ENCODE results near the gene MAD1L1. TPM values are rescaled to one million over a fixed set of nuclear protein-coding genes. Genes with fewer than 3 reads are reported as not detected.

Gene MAD1L1
- total RNA-seq, 2 donors from 2014 or later, result 59.1 to 61.4 TPM

DNA sequence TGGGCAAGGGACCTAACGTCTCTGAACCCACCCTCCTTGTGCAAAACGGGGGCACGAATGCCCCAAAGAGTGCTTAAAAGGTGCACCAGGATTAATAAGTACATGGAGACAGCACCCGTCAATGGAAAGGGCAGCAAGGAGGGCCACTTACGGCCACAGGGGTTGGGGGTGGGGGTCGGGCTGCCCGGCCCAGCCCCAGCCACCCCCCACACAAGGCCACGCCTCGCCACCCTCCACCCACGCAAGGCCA is 213.4 kb downstream of the MAD1L1 start:
- Mint-ChIP-seq H3K4me1 (no peaks in the 10 kb centered on the region), H3K4me3 (no peak overlapping the region), H3K36me3 (ENCODE audit: low read depth) (peaks cover 5% of the 10 kb centered on the region), H3K27me3 (ENCODE audit: insufficient read depth) (no peaks in the 10 kb centered on the region), H3K9me3 (peaks cover 4% of the 10 kb centered on the region), H3K27ac (no peak overlapping the region)
- peak overlapping the region; percentile 89 for H3K27ac ChIP-seq (ENCODE audit: low read depth, low read length)
- no peak overlapping the region for H3K9ac ChIP-seq (ENCODE audit: extremely low read depth, low read length, poor library complexity, severe bottlenecking)
- H3K36me3 ChIP-seq (ENCODE audit: control insufficient read depth, insufficient read depth, low read length), result no peaks in the 10 kb centered on the region
- H3K4me1 ChIP-seq (ENCODE audit: control insufficient read depth, insufficient read depth, low read length), result no peaks in the 10 kb centered on the region
- TF ChIP-seq, protein P1, sequence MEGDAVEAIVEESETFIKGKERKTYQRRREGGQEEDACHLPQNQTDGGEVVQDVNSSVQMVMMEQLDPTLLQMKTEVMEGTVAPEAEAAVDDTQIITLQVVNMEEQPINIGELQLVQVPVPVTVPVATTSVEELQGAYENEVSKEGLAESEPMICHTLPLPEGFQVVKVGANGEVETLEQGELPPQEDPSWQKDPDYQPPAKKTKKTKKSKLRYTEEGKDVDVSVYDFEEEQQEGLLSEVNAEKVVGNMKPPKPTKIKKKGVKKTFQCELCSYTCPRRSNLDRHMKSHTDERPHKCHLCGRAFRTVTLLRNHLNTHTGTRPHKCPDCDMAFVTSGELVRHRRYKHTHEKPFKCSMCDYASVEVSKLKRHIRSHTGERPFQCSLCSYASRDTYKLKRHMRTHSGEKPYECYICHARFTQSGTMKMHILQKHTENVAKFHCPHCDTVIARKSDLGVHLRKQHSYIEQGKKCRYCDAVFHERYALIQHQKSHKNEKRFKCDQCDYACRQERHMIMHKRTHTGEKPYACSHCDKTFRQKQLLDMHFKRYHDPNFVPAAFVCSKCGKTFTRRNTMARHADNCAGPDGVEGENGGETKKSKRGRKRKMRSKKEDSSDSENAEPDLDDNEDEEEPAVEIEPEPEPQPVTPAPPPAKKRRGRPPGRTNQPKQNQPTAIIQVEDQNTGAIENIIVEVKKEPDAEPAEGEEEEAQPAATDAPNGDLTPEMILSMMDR (conservative IDR thresholded peaks at IDR 0.05), result no peak
- H3K27me3 ChIP-seq (ENCODE audit: control insufficient read depth, insufficient read depth, low read length, poor library complexity, severe bottlenecking), result no peaks in the 10 kb centered on the region
- H3K4me3 ChIP-seq (ENCODE audit: low read length), result no peak overlapping the region
- no peak for DNase-seq
- whole genome bisulfite sequencing, 2 experiments (ENCODE audit: insufficient coverage in 1 of 2, insufficient read length in 1 of 2), result 95 to 97% methylated on average over 8 to 10 of the region's 10 CpGs
- peaks cover 4% of the 10 kb centered on the region for H3K9me3 ChIP-seq (ENCODE audit: control insufficient read depth, low read length)

DNA sequence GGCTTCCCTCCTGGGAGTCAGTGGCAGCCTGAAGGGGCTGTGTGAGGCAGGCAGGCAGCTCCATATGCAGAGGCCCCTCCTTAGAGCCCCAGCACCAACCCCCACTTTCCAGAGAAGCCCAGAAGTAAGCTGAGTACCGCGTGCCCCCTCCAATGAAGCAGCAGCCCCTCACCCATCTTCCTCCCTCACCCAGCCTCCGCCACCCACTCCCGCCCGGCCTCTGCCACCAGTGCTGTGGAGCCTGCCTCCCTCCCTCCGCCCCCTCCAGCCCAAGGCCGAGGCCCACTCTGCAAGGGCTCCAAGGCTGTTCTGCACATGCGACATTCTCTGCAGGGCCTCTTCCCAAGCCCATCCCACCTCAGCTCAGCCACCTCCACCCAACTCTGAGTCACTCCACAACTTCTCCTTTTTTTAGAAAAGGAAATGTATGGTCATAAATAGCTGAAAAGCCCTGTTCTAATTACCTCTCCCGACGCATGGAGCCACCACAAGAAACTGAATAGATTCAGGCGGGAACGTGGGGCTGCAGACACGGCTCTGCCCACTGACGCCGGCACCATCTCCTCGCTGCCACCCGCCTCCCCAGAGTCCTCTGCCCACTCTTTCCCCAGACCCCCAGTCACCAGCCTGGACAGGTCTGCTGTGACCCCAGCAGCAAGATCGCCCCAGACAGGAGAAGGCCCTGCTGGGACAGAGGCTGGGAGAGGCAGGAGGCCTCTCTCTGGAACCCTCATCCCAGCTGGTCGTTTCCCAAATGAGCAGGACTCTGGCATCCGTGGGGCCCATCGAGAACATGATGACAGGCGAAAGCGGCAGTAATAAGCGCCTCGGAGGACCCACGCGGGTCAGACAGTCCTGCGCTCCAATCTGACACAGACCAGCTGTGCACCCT is 213.9 kb downstream of the MAD1L1 start:
- TF ChIP-seq, protein P1 (conservative IDR thresholded peaks at IDR 0.05), result no peak
- H3K27me3 Mint-ChIP-seq (ENCODE audit: insufficient read depth), result no peaks in the 10 kb centered on the region
- Histone ChIP-seq H3K36me3 (ENCODE audit: control insufficient read depth, insufficient read depth, low read length) (no peaks in the 10 kb centered on the region), H3K4me1 (ENCODE audit: control insufficient read depth, insufficient read depth, low read length) (no peaks in the 10 kb centered on the region), H3K27ac (ENCODE audit: low read depth, low read length) (no peak overlapping the region), H3K27me3 (ENCODE audit: control insufficient read depth, insufficient read depth, low read length, poor library complexity, severe bottlenecking) (no peaks in the 10 kb centered on the region), H3K9me3 (ENCODE audit: control insufficient read depth, low read length) (no peaks in the 10 kb centered on the region), H3K4me3 (ENCODE audit: low read length) (no peak overlapping the region), H3K9ac (ENCODE audit: extremely low read depth, low read length, poor library complexity, severe bottlenecking) (no peak overlapping the region)
- H3K4me1 Mint-ChIP-seq, result no peaks in the 10 kb centered on the region
- peak overlapping the region; percentile 26 for H3K27ac Mint-ChIP-seq
- no peaks in the 10 kb centered on the region for H3K36me3 Mint-ChIP-seq (ENCODE audit: low read depth)
- no peaks in the 10 kb centered on the region for H3K9me3 Mint-ChIP-seq
- 92% methylated on average over 15 to 28 of the region's 28 CpGs for WGBS, 2 experiments (ENCODE audit: insufficient coverage in 1 of 2, insufficient read length in 1 of 2)
- no peak overlapping the region for H3K4me3 Mint-ChIP-seq
- DNase-seq, result no peak

DNA sequence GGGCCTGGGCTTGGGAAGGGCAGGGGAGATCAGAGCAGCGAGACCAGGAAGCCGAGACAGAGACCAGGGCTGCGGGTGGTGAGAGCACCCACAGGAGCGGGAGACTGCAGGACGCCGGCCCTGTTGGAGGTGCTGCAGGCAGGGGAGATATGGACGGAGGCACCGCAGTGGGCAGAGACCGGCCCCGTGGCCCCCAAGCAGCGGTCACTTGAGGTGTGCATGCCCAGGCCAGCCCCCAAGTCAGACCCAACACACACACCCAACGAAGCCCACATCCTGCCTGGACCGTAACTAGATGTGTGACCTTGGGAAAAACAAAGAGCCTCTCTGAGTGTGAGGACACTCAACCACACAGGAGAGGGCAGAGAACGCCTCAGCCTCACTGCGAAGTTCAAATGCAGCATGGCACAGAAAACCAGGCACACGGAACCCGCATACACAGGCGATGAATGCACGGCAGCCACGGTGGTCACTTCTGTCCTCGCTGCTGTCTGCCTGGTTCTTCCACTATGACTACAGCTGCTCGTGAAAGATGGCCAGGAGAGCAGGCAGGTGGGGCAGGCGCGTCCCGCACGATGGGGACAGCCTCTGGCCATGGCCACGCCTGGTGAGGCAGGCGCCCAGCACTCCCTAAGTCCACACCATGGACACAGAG is 214.7 kb downstream of the MAD1L1 start:
- Mint-ChIP-seq H3K27me3 (ENCODE audit: insufficient read depth) (no peaks in the 10 kb centered on the region), H3K4me3 (no peak overlapping the region), H3K27ac (peak overlapping the region; percentile 82), H3K9me3 (no peaks in the 10 kb centered on the region), H3K4me1 (no peaks in the 10 kb centered on the region), H3K36me3 (ENCODE audit: low read depth) (peaks cover 4% of the 10 kb centered on the region)
- TF ChIP-seq, protein P1 (conservative IDR thresholded peaks at IDR 0.05), result no peak
- no peak overlapping the region for H3K9ac ChIP-seq (ENCODE audit: extremely low read depth, low read length, poor library complexity, severe bottlenecking)
- no peak for DNase-seq
- no peaks in the 10 kb centered on the region for H3K9me3 ChIP-seq (ENCODE audit: control insufficient read depth, low read length)
- H3K27ac ChIP-seq (ENCODE audit: low read depth, low read length), result no peak overlapping the region
- H3K36me3 ChIP-seq (ENCODE audit: control insufficient read depth, insufficient read depth, low read length), result no peaks in the 10 kb centered on the region
- H3K27me3 ChIP-seq (ENCODE audit: control insufficient read depth, insufficient read depth, low read length, poor library complexity, severe bottlenecking), result no peaks in the 10 kb centered on the region
- 90 to 92% methylated on average over 16 to 28 of the region's 28 CpGs for whole genome bisulfite sequencing, 2 experiments (ENCODE audit: insufficient coverage in 1 of 2, insufficient read length in 1 of 2)
- no peaks in the 10 kb centered on the region for H3K4me1 ChIP-seq (ENCODE audit: control insufficient read depth, insufficient read depth, low read length)
- H3K4me3 ChIP-seq (ENCODE audit: low read length), result no peak overlapping the region

All from endodermal cell (in vitro differentiated cells).